Stimulated activated naive CD8-positive, alpha-beta T cell treated with anti-CD3 and anti-CD28 coated beads, Interleukin-15, Interleukin-2, amounts not matched to agents 100 U/mL and 50 U/mL, for 24 hours (primary cell): Measurements from ENCODE around the gene KRTAP5-6.
"Not testable (repeated sequence)": the region's sequence is repeated elsewhere in the genome, so short reads cannot be mapped to it uniquely, and the experiment has no call there.

Experiments used
- ATAC-seq: fragments of 150-1000 bp; cut with Tn5 transposase; one replicate; pipeline ENCODE4 v1.10.0; 2021
- DNase-seq: peaks from one replicate; pipeline ENCODE4 v3.0.0; 2021

KRTAP5-6 gene

GRCh38 chr11:1683904-1684572 is 13.0 kb upstream of the KRTAP5-6 start:
- not testable (repeated sequence) for DNase-seq, ATAC-seq

GRCh38 chr11:1684886-1685874 is 11.8 kb upstream of the KRTAP5-6 start:
- not testable (repeated sequence) for ATAC-seq, DNase-seq

GRCh38 chr11:1686220-1686619 is 10.8 kb upstream of the KRTAP5-6 start:
- not testable (repeated sequence) for DNase-seq, ATAC-seq

- not testable (repeated sequence) for DNase-seq, ATAC-seq
Observed at GRCh38 chr11:1688336-1688947, 8.6 kb upstream of the KRTAP5-6 start.

- not testable (repeated sequence) for DNase-seq, ATAC-seq
Observed at GRCh38 chr11:1689250-1690166, 7.5 kb upstream of the KRTAP5-6 start.

- DNase-seq = no peak
- no peak for ATAC-seq
Observed at GRCh38 chr11:1690167-1691025, 6.6 kb upstream of the KRTAP5-6 start.

- DNase-seq (no peak), ATAC-seq (no peak)
Observed at GRCh38 chr11:1691026-1691877, 5.7 kb upstream of the KRTAP5-6 start.

GRCh38 chr11:1691878-1692707 is 4.9 kb upstream of the KRTAP5-6 start:
- ATAC-seq (no peak), DNase-seq (no peak)

- DNase-seq = no peak
- no peak for ATAC-seq
Observed at GRCh38 chr11:1692708-1693326, 4.2 kb upstream of the KRTAP5-6 start.

GRCh38 chr11:1693327-1694063 is 3.5 kb upstream of the KRTAP5-6 start:
- ATAC-seq (peak; percentile 30), DNase-seq (peak; percentile 87)

GRCh38 chr11:1694064-1694845 is 2.7 kb upstream of the KRTAP5-6 start:
- ATAC-seq = peak; percentile 84

GRCh38 chr11:1694846-1695547 is 2.0 kb upstream of the KRTAP5-6 start:
- ATAC-seq = no peak

More at GRCh38 chr11:1694064-1694845, 2.7 kb upstream of the KRTAP5-6 start:
- DNase-seq = peak; percentile 91

GRCh38 chr11:1695548-1696108 is 1.4 kb upstream of the KRTAP5-6 start:
- DNase-seq = no peak
- ATAC-seq = no peak

More at GRCh38 chr11:1694846-1695547, 2.0 kb upstream of the KRTAP5-6 start:
- DNase-seq = no peak

GRCh38 chr11:1699771-1700170 is 2.8 kb downstream of the KRTAP5-6 start:
- no peak for DNase-seq
- no peak for ATAC-seq

- ATAC-seq = peak; percentile 80
- peak; percentile 48 for DNase-seq
Observed at GRCh38 chr11:1701091-1701807, 4.3 kb downstream of the KRTAP5-6 start.
